Mesenchymal stem cell (in vitro differentiated cells and primary cell): ENCODE results near the gene CCDC43.

Experiments
- DNase-seq: peaks from one replicate; pipeline ENCODE4 v3.0.0-alpha.2; 2013
- H2AFZ ChIP-seq: one replicate; pipeline ENCODE4 v1.6.1; 2013; ENCODE audit warnings: low read depth, mild to moderate bottlenecking, control low read depth, inconsistent platforms, low read length, moderate library complexity
- H2AK5ac ChIP-seq: 2 replicates; pipeline ENCODE4 v1.6.1; 2013; ENCODE audit warnings: low read length, moderate library complexity, mild to moderate bottlenecking, inconsistent platforms; ENCODE audit not compliant: severe bottlenecking
- H2BK120ac ChIP-seq: one replicate; pipeline ENCODE4 v1.6.1; 2013; ENCODE audit warnings: low read depth, mild to moderate bottlenecking, inconsistent platforms, low read length, moderate library complexity
- H2BK12ac ChIP-seq, 2 experiments: one replicate each; pipeline ENCODE4 v1.6.1; 2013; ENCODE audit warnings: inconsistent platforms in 2 of 2, low read length in 2 of 2, mild to moderate bottlenecking in 2 of 2, moderate library complexity in 2 of 2, control low read depth in 1 of 2
- H2BK15ac ChIP-seq: one replicate; pipeline ENCODE4 v1.6.1; 2013; ENCODE audit warnings: mild to moderate bottlenecking, low read depth, inconsistent platforms; ENCODE audit not compliant: poor library complexity, severe bottlenecking
- H2BK5ac ChIP-seq: 2 replicates; pipeline ENCODE4 v1.6.1; 2013; ENCODE audit warnings: low read depth, mild to moderate bottlenecking, low read length, control low read depth, inconsistent platforms; ENCODE audit not compliant: poor library complexity, severe bottlenecking
- H3K14ac ChIP-seq, 2 experiments: one replicate each; pipeline ENCODE4 v1.6.1; 2013; ENCODE audit warnings: inconsistent platforms in 2 of 2, low read length in 2 of 2, control low read depth in 1 of 2, mild to moderate bottlenecking in 1 of 2, moderate library complexity in 1 of 2
- H3K18ac ChIP-seq, 2 experiments: one replicate each; pipeline ENCODE4 v1.6.1; 2013; ENCODE audit warnings: inconsistent platforms in 2 of 2, low read length in 2 of 2, control low read depth in 1 of 2, low read depth in 1 of 2, mild to moderate bottlenecking in 1 of 2
- H3K23ac ChIP-seq, 2 experiments: one replicate each; pipeline ENCODE4 v1.6.1; 2013; ENCODE audit warnings: inconsistent platforms in 2 of 2, low read length in 2 of 2, mild to moderate bottlenecking in 2 of 2, moderate library complexity in 2 of 2, control low read depth in 1 of 2
- H3K27ac ChIP-seq: 2 replicates; pipeline ENCODE4 v1.5.1; 2013; ENCODE audit warnings: mild to moderate bottlenecking, moderate library complexity, low read length, control low read depth, inconsistent platforms; ENCODE audit not compliant: poor library complexity, severe bottlenecking
- H3K27me3 ChIP-seq, 2 experiments: 2 replicates each; pipeline versions ENCODE4 v1.6.1 to v1.7.0; 2013; ENCODE audit warnings: low read length in 2 of 2, mild to moderate bottlenecking in 2 of 2, moderate library complexity in 2 of 2, control low read depth in 1 of 2, inconsistent platforms in 1 of 2; ENCODE audit not compliant: control insufficient read depth in 1 of 2, insufficient read depth in 1 of 2
- H3K36me3 ChIP-seq, 2 experiments: 2 replicates each; pipeline versions ENCODE4 v1.6.1 to v1.7.0; 2013; ENCODE audit warnings: low read length in 2 of 2, control low read depth in 1 of 2, inconsistent platforms in 1 of 2, low read depth in 1 of 2, mild to moderate bottlenecking in 1 of 2; ENCODE audit not compliant: insufficient read depth in 2 of 2, control insufficient read depth in 1 of 2
- H3K4ac ChIP-seq, 2 experiments: one replicate each; pipeline ENCODE4 v1.6.1; 2013; ENCODE audit warnings: inconsistent platforms in 2 of 2, low read length in 2 of 2, mild to moderate bottlenecking in 2 of 2, moderate library complexity in 2 of 2, control low read depth in 1 of 2, low read depth in 1 of 2
- H3K4me1 ChIP-seq: 2 replicates; pipeline ENCODE4 v1.6.1; 2013; ENCODE audit warnings: low read depth, low read length, control low read depth; ENCODE audit not compliant: control insufficient read depth, insufficient read depth
- H3K4me2 ChIP-seq: 2 replicates; pipeline ENCODE4 v1.6.1; 2013; ENCODE audit warnings: low read length, mild to moderate bottlenecking, inconsistent platforms; ENCODE audit not compliant: poor library complexity, severe bottlenecking
- H3K4me3 ChIP-seq, 2 experiments: 2 replicates each; pipeline versions ENCODE4 v1.5.1 to v1.7.0; 2013; ENCODE audit warnings: low read length in 2 of 2, mild to moderate bottlenecking in 2 of 2, control low read depth in 1 of 2, low read depth in 1 of 2; ENCODE audit not compliant: insufficient read depth in 1 of 2
- H3K79me1 ChIP-seq: replicated peaks from 2 replicates; pipeline ENCODE4 v1.6.1; 2013; ENCODE audit warnings: mild to moderate bottlenecking, control low read depth, low read length, inconsistent platforms; ENCODE audit not compliant: poor library complexity, severe bottlenecking
- H3K9ac ChIP-seq: 2 replicates; pipeline ENCODE4 v1.7.0; 2013; ENCODE audit warnings: mild to moderate bottlenecking, low read length, moderate library complexity
- H3K9me3 ChIP-seq: 2 replicates; pipeline ENCODE4 v1.7.0; 2013; ENCODE audit warnings: mild to moderate bottlenecking, low read length; ENCODE audit not compliant: control insufficient read depth
- H4K8ac ChIP-seq: one replicate; pipeline ENCODE4 v1.6.1; 2013; ENCODE audit warnings: inconsistent platforms, mild to moderate bottlenecking, low read length, moderate library complexity
- H4K91ac ChIP-seq: one replicate; pipeline ENCODE4 v1.6.1; 2013; ENCODE audit warnings: mild to moderate bottlenecking, low read length, inconsistent platforms
- WGBS: methylation state at CpG from one replicate; pipeline ENCODE4 v1.1.7; 2013; ENCODE audit warnings: mixed read lengths; 5-methylcytosine and 5-hydroxymethylcytosine counted together

The CCDC43 gene

DNA sequence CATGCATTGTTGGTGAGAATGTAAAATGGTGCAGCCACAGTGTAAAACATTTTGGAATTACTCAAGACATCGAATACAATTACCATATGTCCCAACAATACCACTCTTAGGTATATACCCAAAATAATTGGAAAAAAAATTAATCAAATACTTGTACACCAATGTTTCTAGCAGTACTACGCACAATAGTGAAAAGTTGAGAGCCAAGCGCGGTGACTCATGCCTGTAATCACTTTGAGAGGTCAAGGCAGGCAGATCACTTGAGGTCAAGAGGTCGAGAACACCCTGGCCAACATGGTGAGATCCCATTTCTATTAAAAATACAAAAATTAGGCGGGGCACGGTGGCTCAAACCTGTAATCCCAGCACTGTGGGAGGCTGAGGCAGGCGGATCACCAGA, 36.8 kb downstream of the CCDC43 start:
- no peaks in the 10 kb centered on the region for H3K36me3 ChIP-seq
- peaks cover 9% of the 10 kb centered on the region for H3K4me1 ChIP-seq
- no peak overlapping the region for H4K8ac ChIP-seq
- no peak overlapping the region for H3K9ac ChIP-seq
- no peak overlapping the region for H4K91ac ChIP-seq
- no peak overlapping the region for H3K4ac ChIP-seq
- no peaks in the 10 kb centered on the region for H3K9me3 ChIP-seq
- no peak for DNase-seq
- H3K23ac ChIP-seq, result no peak overlapping the region
- 82% methylated on average over 8 of the region's 8 CpGs for WGBS
- H2BK120ac ChIP-seq, result no peak overlapping the region
- no peak overlapping the region for H2AK5ac ChIP-seq
- no peak overlapping the region for H2BK15ac ChIP-seq
- peaks cover 16 to 44% of the 10 kb centered on the region in 2 experiments for H3K27me3 ChIP-seq
- no peak overlapping the region for H2BK12ac ChIP-seq
- H2AFZ ChIP-seq, result no peak overlapping the region
- no peak overlapping the region for H3K4me2 ChIP-seq
- H3K79me1 ChIP-seq, result no peaks in the 10 kb centered on the region
- no peak overlapping the region for H2BK5ac ChIP-seq
- H3K27ac ChIP-seq, result no peak overlapping the region
- no peak overlapping the region for H3K4me3 ChIP-seq
- H3K18ac ChIP-seq, result no peak overlapping the region
- H3K14ac ChIP-seq, result no peak overlapping the region

DNA sequence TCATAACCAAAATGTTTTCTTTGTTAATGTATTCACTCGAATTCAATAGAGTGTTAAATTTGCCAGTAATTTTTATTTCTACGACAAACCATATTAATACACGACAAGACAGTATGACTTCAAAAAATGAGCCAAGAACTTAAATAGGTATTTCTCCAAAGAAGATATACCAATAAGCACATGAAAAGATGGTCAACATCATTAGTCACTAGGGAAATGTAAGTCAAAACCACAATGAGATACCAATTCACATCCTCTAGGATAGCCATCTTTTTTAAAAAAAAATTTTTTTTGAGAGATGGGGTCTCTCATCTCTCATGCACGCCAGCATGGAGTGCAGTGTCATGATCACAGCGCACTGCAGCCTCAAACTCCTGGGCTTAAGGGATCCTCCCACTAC, 38.3 kb downstream of the CCDC43 start:
- 76% methylated on average over 3 of the region's 5 CpGs for WGBS
- no peak overlapping the region for H3K4ac ChIP-seq
- no peak overlapping the region for H2BK5ac ChIP-seq
- no peak for DNase-seq
- H2AFZ ChIP-seq, result no peak overlapping the region
- no peak overlapping the region for H2BK15ac ChIP-seq
- H2BK12ac ChIP-seq, result no peak overlapping the region
- no peak overlapping the region for H3K18ac ChIP-seq
- no peak overlapping the region for H3K14ac ChIP-seq
- peaks cover 12 to 34% of the 10 kb centered on the region in 2 experiments for H3K27me3 ChIP-seq
- H3K4me3 ChIP-seq, result no peak overlapping the region
- H3K9ac ChIP-seq, result no peak overlapping the region
- no peaks in the 10 kb centered on the region for H3K36me3 ChIP-seq
- H3K4me2 ChIP-seq, result no peak overlapping the region
- peaks cover 2% of the 10 kb centered on the region for H3K4me1 ChIP-seq
- no peak overlapping the region for H2BK120ac ChIP-seq
- no peak overlapping the region for H3K23ac ChIP-seq
- H3K27ac ChIP-seq, result no peak overlapping the region
- no peaks in the 10 kb centered on the region for H3K79me1 ChIP-seq
- H4K8ac ChIP-seq, result no peak overlapping the region
- no peaks in the 10 kb centered on the region for H3K9me3 ChIP-seq
- H2AK5ac ChIP-seq, result no peak overlapping the region
- H4K91ac ChIP-seq, result no peak overlapping the region

DNA sequence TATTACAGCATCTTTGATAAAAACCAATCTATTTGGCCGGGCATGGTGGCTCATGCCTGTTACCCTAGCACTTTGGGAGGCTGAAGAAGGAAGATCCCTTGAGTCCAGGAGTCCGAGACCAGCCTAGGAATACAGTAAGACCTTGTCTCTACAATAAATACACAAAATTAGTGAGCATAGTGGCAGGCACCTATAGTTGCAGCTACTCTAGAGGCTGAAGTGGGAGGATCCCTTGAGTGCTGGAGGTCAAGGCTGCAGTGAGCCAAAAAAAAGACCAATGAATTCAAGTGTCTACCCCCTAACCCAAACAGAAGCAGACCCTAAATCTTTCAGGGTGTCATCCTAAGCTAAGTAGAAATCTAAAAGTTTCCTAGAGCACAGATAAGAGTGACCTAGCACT, 40.6 kb downstream of the CCDC43 start:
- no peaks in the 10 kb centered on the region for H3K79me1 ChIP-seq
- no peak overlapping the region for H3K4me3 ChIP-seq
- H3K27ac ChIP-seq, result no peak overlapping the region
- no peak overlapping the region for H4K8ac ChIP-seq
- DNase-seq, result no peak
- no peak overlapping the region for H3K18ac ChIP-seq
- WGBS, result no CpG with 5 or more reads among the region's 2 CpGs
- H3K27me3 ChIP-seq, result peaks cover 2 to 17% of the 10 kb centered on the region in 2 experiments
- H2BK120ac ChIP-seq, result no peak overlapping the region
- no peak overlapping the region for H2AK5ac ChIP-seq
- H3K36me3 ChIP-seq, result no peaks in the 10 kb centered on the region
- H3K9ac ChIP-seq, result no peak overlapping the region
- no peak overlapping the region for H4K91ac ChIP-seq
- H2BK5ac ChIP-seq, result no peak overlapping the region
- no peak overlapping the region for H3K23ac ChIP-seq
- H3K4me2 ChIP-seq, result no peak overlapping the region
- no peaks in the 10 kb centered on the region for H3K9me3 ChIP-seq
- no peak overlapping the region for H3K14ac ChIP-seq
- no peak overlapping the region for H2BK12ac ChIP-seq
- no peak overlapping the region for H3K4ac ChIP-seq
- no peak overlapping the region for H2BK15ac ChIP-seq
- H3K4me1 ChIP-seq, result no peaks in the 10 kb centered on the region
- no peak overlapping the region for H2AFZ ChIP-seq

DNA sequence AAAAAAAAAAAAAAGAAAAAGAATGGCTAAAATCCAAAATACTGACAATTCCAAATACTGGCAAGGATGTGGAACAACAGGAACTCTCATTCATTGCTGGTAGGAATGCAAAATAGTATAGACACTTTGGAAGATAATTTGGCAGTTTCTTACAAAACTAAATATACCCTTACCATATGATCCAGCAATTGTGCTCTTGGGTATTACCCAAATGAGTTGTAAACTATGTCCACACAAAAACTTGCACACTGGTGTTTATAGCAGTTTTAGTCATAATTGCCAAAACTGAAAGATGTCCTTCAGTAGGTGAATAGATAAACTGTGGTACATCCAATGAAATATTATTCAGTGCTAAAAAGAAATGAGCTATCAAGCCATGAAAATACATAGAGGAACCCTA, 41.8 kb downstream of the CCDC43 start:
- Histone ChIP-seq H3K4me1 (no peaks in the 10 kb centered on the region), H3K18ac (no peak overlapping the region), H2BK120ac (no peak overlapping the region), H2BK15ac (no peak overlapping the region), H3K79me1 (no peaks in the 10 kb centered on the region), H3K9me3 (no peaks in the 10 kb centered on the region), H3K14ac (no peak overlapping the region), H2BK12ac (no peak overlapping the region), H4K8ac (no peak overlapping the region), H3K23ac (no peak overlapping the region), H3K36me3 (no peaks in the 10 kb centered on the region), H3K27me3 (peaks cover 0 to 10% of the 10 kb centered on the region in 2 experiments), H3K4ac (no peak overlapping the region), H2AK5ac (no peak overlapping the region), H3K4me3 (no peak overlapping the region), H2AFZ (no peak overlapping the region), H2BK5ac (no peak overlapping the region), H3K9ac (no peak overlapping the region), H3K4me2 (no peak overlapping the region), H4K91ac (no peak overlapping the region), H3K27ac (no peak overlapping the region)
- no peak for DNase-seq
